Left ventricle myocardium inferior (tissue), 1 donor: ENCODE measurements around the gene H6PD. TPM values are rescaled to one million over a fixed set of nuclear protein-coding genes. Genes with fewer than 3 reads are reported as not detected.

Source experiments
- DNase-seq: peaks from one replicate; pipeline ENCODE4 v3.0.0-alpha.2; 2020
- H3K27ac ChIP-seq: fragments of 200-600 bp; replicated peaks from 2 replicates; pipeline ENCODE4 v1.8.0; 2021
- H3K27me3 ChIP-seq: fragments of 200-600 bp; 2 replicates; pipeline ENCODE4 v1.8.0; 2021; ENCODE audit warnings: low read depth
- H3K36me3 ChIP-seq: fragments of 200-600 bp; 2 replicates; pipeline ENCODE4 v1.8.0; 2021
- H3K4me1 ChIP-seq: fragments of 200-600 bp; 2 replicates; pipeline ENCODE4 v1.8.0; 2021
- H3K4me3 ChIP-seq: fragments of 200-600 bp; 2 replicates; pipeline ENCODE4 v1.8.0; 2021; ENCODE audit warnings: mild to moderate bottlenecking, moderate library complexity
- H3K9me3 ChIP-seq: fragments of 200-600 bp; replicated peaks from 2 replicates; pipeline ENCODE4 v1.8.0; 2021
- intact Hi-C: fragments of 100-400 bp; cut with micrococcal nuclease; formaldehyde crosslinking; loops from one replicate; pipeline ENCODE4 v1.11.0; 2022
- total RNA-seq: library from RNA; stranded (reverse); fragmentation: NEBNext Ultra II Directional; extraction: Animal tissue kit (Norgen Biotek cat#: 25700); gene quantifications from one replicate; pipeline ENCODE4 v1.2.1, GENCODE V29; 2021
- TF ChIP-seq, protein P1 (sequence below): fragments of 200-600 bp; IDR thresholded peaks from 2 replicates; pipeline ENCODE4 v1.8.0; 2021; ENCODE audit warnings: antibody characterized with exemption, mild to moderate bottlenecking, borderline replicate concordance
- donor health status: DM: no; HTN: yes; CAD: no; lungs with severe emphysema.

The H6PD gene
- total RNA-seq, 1 donor from 2014 or later, result 21.9 TPM

DNA sequence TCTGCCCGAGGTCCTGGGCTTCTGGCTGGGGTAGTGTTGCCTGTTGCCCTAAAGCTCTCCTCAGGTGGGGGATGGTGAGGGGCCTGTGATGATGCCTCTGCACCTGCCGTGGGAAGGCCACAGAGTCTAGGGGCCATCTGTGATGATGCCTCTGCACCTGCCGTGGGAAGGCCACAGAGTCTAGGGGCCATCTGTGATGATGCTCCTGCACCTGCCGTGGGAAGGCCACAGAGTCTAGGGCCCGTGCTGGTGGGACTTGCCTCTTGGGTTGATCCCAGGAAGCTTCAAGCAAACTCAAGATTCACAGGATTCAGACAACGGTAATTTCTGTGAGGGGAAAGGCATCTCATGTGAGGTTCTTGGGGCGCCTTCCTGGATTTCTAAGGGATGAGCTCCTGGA is 75.4 kb downstream of the H6PD start:
- intact Hi-C loops, result no loop called here
- TF ChIP-seq, protein P1, sequence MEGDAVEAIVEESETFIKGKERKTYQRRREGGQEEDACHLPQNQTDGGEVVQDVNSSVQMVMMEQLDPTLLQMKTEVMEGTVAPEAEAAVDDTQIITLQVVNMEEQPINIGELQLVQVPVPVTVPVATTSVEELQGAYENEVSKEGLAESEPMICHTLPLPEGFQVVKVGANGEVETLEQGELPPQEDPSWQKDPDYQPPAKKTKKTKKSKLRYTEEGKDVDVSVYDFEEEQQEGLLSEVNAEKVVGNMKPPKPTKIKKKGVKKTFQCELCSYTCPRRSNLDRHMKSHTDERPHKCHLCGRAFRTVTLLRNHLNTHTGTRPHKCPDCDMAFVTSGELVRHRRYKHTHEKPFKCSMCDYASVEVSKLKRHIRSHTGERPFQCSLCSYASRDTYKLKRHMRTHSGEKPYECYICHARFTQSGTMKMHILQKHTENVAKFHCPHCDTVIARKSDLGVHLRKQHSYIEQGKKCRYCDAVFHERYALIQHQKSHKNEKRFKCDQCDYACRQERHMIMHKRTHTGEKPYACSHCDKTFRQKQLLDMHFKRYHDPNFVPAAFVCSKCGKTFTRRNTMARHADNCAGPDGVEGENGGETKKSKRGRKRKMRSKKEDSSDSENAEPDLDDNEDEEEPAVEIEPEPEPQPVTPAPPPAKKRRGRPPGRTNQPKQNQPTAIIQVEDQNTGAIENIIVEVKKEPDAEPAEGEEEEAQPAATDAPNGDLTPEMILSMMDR, result no peak

DNA sequence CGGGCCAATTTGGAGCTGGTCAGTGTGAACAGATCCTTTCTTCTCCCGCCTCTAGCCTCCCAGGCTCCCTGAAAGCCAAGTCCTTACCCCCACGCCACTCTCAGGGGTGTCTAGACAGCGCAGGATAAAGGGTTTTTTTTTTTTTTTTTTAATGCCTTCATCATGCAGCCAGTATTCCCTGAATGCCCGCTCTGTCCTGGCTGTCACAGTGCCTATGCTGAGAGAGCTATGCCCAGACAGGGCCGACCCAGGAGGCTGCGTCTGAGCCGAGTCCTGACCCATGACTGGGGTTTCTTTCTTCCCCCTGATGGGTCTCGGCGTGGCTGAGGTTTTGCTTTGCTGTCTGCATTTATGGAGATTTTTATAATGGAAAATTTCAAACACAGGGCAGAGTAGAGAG is 76.5 kb downstream of the H6PD start:
- Histone ChIP-seq H3K4me1 (peaks cover 33% of the 10 kb centered on the region), H3K27me3 (no peaks in the 10 kb centered on the region), H3K4me3 (no peak overlapping the region), H3K36me3 (peaks cover 5% of the 10 kb centered on the region), H3K9me3 (no peaks in the 10 kb centered on the region), H3K27ac (no peak overlapping the region)
- TF ChIP-seq, protein P1, result no peak
- DNase-seq, result no peak
- intact Hi-C loops, result no loop called here

More for the DNA sequence above, 75.4 kb downstream of the H6PD start:
- Histone ChIP-seq H3K27ac (no peak overlapping the region), H3K4me3 (no peak overlapping the region), H3K9me3 (no peaks in the 10 kb centered on the region), H3K36me3 (no peaks in the 10 kb centered on the region), H3K4me1 (peaks cover 35% of the 10 kb centered on the region), H3K27me3 (no peaks in the 10 kb centered on the region)
- no peak for DNase-seq

DNA sequence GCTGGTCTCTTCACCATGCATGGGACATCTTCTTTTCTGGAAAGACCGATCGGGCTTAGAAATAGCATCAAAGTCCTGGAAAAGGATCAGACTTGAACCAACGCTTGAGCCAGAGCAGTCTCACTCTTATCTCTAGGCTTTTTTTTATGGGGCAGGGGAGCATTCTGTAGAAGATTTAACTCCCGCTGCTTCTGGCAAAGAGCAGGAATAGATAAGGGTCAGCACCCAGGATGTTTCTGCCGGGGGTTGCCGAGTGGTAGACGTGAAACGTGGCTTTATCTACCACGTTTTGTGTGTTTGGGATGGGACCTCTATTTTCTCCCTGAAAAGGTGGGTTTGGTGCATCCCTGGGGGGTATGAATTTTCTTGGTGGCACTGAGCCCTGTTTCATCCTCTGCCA is 76.9 kb downstream of the H6PD start:
- no peak overlapping the region for H3K27ac ChIP-seq
- H3K4me1 ChIP-seq, result peaks cover 31% of the 10 kb centered on the region

DNA sequence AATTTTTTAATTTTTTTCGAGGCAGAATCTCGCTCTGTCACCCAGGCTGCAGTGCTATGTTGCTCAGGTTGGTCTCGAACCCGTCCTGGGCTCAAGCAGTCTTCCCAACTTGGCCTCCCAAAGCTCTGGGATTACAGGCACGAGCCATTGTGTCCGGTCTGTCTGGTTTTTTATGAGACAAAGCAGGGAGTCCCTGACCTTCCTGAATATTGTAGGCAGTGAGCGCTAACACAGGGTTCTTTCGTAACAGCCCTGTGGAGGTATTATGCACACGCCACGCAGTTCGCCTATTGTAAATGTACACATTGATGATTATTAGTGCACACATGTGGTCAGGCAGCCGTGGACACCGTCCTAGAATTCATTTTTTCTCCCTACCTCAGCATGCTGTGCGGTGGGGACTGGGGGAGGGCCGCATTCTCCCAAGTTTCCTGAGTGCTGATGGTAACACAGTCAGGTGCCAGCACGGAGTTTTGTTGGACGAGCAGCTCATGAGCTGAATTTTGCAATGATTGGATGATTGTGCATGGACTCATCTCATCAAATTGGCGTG is 77.7 kb downstream of the H6PD start:
- H3K27me3 ChIP-seq, result no peaks in the 10 kb centered on the region
- TF ChIP-seq, protein P1, result no peak
- H3K4me3 ChIP-seq, result no peak overlapping the region
- intact Hi-C loops, result no loop called here
- peaks cover 5% of the 10 kb centered on the region for H3K36me3 ChIP-seq
- no peak for DNase-seq
- H3K27ac ChIP-seq, result no peak overlapping the region
- peaks cover 32% of the 10 kb centered on the region for H3K4me1 ChIP-seq
- H3K9me3 ChIP-seq, result no peaks in the 10 kb centered on the region

More for the DNA sequence above, 76.9 kb downstream of the H6PD start:
- TF ChIP-seq, protein P1, result no peak
- Histone ChIP-seq H3K4me3 (no peak overlapping the region), H3K36me3 (peaks cover 5% of the 10 kb centered on the region), H3K9me3 (no peaks in the 10 kb centered on the region), H3K27me3 (no peaks in the 10 kb centered on the region)
- intact Hi-C loops, result no loop called here
- no peak for DNase-seq

DNA sequence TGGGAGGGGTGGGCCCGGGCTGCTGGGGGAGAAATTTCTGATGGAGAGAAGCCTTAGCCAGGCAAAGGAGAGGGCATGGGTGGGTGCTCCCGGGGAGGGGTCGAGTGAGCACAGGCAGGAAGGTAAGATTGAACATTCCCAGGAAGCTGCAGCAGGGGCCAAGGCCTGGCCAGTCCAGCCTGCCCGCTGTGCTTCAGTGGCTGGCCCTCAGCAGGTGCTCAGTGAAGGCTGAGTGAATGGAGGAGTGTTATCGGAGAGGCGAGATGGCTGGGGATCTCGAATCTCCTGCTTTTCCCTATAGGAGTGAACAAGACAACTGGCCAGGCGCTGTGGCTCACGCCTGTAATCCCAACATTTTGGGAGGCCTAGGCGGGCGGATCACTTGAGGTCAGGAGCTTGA is 79.0 kb downstream of the H6PD start:
- intact Hi-C loops, result no loop called here

More for the DNA sequence above, 79.0 kb downstream of the H6PD start:
- Histone ChIP-seq H3K27ac (no peak overlapping the region), H3K36me3 (peaks cover 5% of the 10 kb centered on the region), H3K4me1 (peaks cover 45% of the 10 kb centered on the region), H3K4me3 (no peak overlapping the region), H3K9me3 (no peaks in the 10 kb centered on the region), H3K27me3 (no peaks in the 10 kb centered on the region)
- peak; percentile 14 for DNase-seq
- TF ChIP-seq, protein P1, result no peak
